BE2C (cell line): ENCODE measurements around the gene PPP1R26.
"Not testable (repeated sequence)": the region's sequence is repeated elsewhere in the genome, so short reads cannot be mapped to it uniquely, and the experiment has no call there.

ENCODE experiments used
- DNase-seq: peaks from one replicate; pipeline ENCODE4 v3.0.0-alpha.2; 2020
- H3K27me3 ChIP-seq: fragments of 250-450 bp; sonication (Bioruptor Pico); 2 replicates; pipeline ENCODE4 v1.5.1; 2020; ENCODE audit warnings: mild to moderate bottlenecking
- H3K36me3 ChIP-seq: fragments of 250-450 bp; sonication (Bioruptor Pico); 2 replicates; pipeline ENCODE4 v1.5.1; 2020; ENCODE audit warnings: mild to moderate bottlenecking
- H3K4me1 ChIP-seq: fragments of 250-450 bp; sonication (Bioruptor Pico); 2 replicates; pipeline ENCODE4 v1.5.1; 2020
- H3K4me3 ChIP-seq: 2 replicates; pipeline ENCODE4 v1.5.1; 2011; ENCODE audit warnings: low read depth, low read length
- H3K9me3 ChIP-seq: fragments of 250-450 bp; sonication (Bioruptor Pico); 2 replicates; pipeline ENCODE4 v1.5.1; 2020
- CTCF ChIP-seq: IDR thresholded peaks from 2 replicates; pipeline ENCODE4 v1.5.1; 2012; ENCODE audit warnings: mild to moderate bottlenecking, low read depth, low read length

Gene PPP1R26

GRCh38 chr9:135512904-135513303, 33.3 kb downstream of the PPP1R26 start:
- no peaks in the 10 kb centered on the region for H3K4me1 ChIP-seq
- no peaks in the 10 kb centered on the region for H3K27me3 ChIP-seq
- H3K36me3 ChIP-seq, result no peaks in the 10 kb centered on the region
- no peaks in the 10 kb centered on the region for H3K9me3 ChIP-seq
- H3K4me3 ChIP-seq, result no peak overlapping the region
- no peak for DNase-seq
- TF ChIP-seq CTCF, result no peak

GRCh38 chr9:135513351-135513846, 33.8 kb downstream of the PPP1R26 start:
- Histone ChIP-seq H3K9me3 (no peaks in the 10 kb centered on the region), H3K36me3 (no peaks in the 10 kb centered on the region), H3K4me1 (no peaks in the 10 kb centered on the region), H3K4me3 (no peak overlapping the region), H3K27me3 (no peaks in the 10 kb centered on the region)
- no peak for TF ChIP-seq CTCF
- DNase-seq, result no peak

GRCh38 chr9:135513906-135514305, 34.3 kb downstream of the PPP1R26 start:
- H3K4me1 ChIP-seq, H3K27me3 ChIP-seq: not testable (repeated sequence)

GRCh38 chr9:135514342-135515082, 34.9 kb downstream of the PPP1R26 start:
- no peak for TF ChIP-seq CTCF
- Histone ChIP-seq H3K4me3 (no peak overlapping the region), H3K36me3 (no peaks in the 10 kb centered on the region), H3K9me3 (no peaks in the 10 kb centered on the region), H3K4me1 (no peaks in the 10 kb centered on the region), H3K27me3 (no peaks in the 10 kb centered on the region)
- DNase-seq, result no peak

More at GRCh38 chr9:135513906-135514305, 34.3 kb downstream of the PPP1R26 start:
- H3K36me3 ChIP-seq, H3K9me3 ChIP-seq, DNase-seq, H3K4me3 ChIP-seq: not testable (repeated sequence)

GRCh38 chr9:135515083-135515951, 35.7 kb downstream of the PPP1R26 start:
- no peak for TF ChIP-seq CTCF
- H3K9me3 ChIP-seq, result no peaks in the 10 kb centered on the region
- H3K4me1 ChIP-seq, result no peaks in the 10 kb centered on the region
- H3K36me3 ChIP-seq, result no peaks in the 10 kb centered on the region
- DNase-seq, result no peak
- H3K27me3 ChIP-seq, result no peaks in the 10 kb centered on the region
- H3K4me3 ChIP-seq, result no peak overlapping the region

- Histone ChIP-seq H3K4me3 (no peak overlapping the region), H3K9me3 (no peaks in the 10 kb centered on the region), H3K4me1 (no peaks in the 10 kb centered on the region), H3K27me3 (no peaks in the 10 kb centered on the region), H3K36me3 (no peaks in the 10 kb centered on the region)
- TF ChIP-seq CTCF, result no peak
- no peak for DNase-seq
Observed at GRCh38 chr9:135516132-135516860, 36.7 kb downstream of the PPP1R26 start.
